HepG2 (cell line): ENCODE results near the gene ACSL1. TPM values are rescaled to one million over a fixed set of nuclear protein-coding genes. Genes with fewer than 3 reads are reported as not detected.

Experiments
- ATAC-seq: fragments of 200-7000 bp; cut with Tn5 transposase; 3 replicates; pipeline ENCODE4 v1.9.1; 2020; ENCODE audit warnings: mild to moderate bottlenecking, moderate library complexity
- BruUV-seq: library from RNA; stranded (reverse); fragments of 400-500 nt; replicated peaks from 2 replicates; lab custom pipeline; 2021; lab: Mats Ljungman, UMichigan
- CTCF ChIA-PET: fragments of 300-600 bp; formaldehyde crosslinking; extraction: SDS; loops from one replicate; lab custom pipeline; 2021; ENCODE audit warnings: low total read pairs, inconsistent platforms, low intra/inter-chr PET ratio; lab: Yijun Ruan, JAX
- POLR2A ChIA-PET: fragments of 350-600 bp; sonication (Branson Sonifier 250); formaldehyde crosslinking; loops from one replicate; lab custom pipeline; 2020; ENCODE audit warnings: antibody characterized with exemption, inconsistent platforms; lab: Yijun Ruan, JAX
- DNase-seq: peaks from one replicate; pipeline ENCODE4 v3.0.0-alpha.2; 2015; ENCODE audit warnings: low spot score
- FAIRE-seq: peaks from 3 replicates; lab custom pipeline; 2011; peaks lifted over from hg19 to GRCh38; lab: Jason Lieb, UNC
- H2AFZ ChIP-seq: one replicate; pipeline ENCODE4 v1.6.1; 2011; ENCODE audit warnings: low read length, inconsistent platforms
- H3K27ac ChIP-seq: fragments of 300-600 bp; 3 replicates; pipeline ENCODE4 v1.8.0; 2011; ENCODE audit warnings: mixed run types, mild to moderate bottlenecking, mixed read lengths, low read length, inconsistent platforms; ENCODE audit not compliant: insufficient read depth; ENCODE audit errors: extremely low read length
- H3K27me3 ChIP-seq, 2 experiments: fragments of 200-600 bp in 1 of 2; 2 replicates in 1 of 2; 3 replicates in 1 of 2; pipeline versions ENCODE4 v1.6.0 to v1.8.0; 2011; ENCODE audit warnings: low read length in 2 of 2, mild to moderate bottlenecking in 2 of 2, moderate library complexity in 2 of 2, inconsistent platforms in 1 of 2; ENCODE audit not compliant: insufficient read depth in 2 of 2, control insufficient read depth in 1 of 2
- H3K36me3 ChIP-seq, 2 experiments: fragments of 200-600 bp in 1 of 2; replicated peaks in 1 of 2; 2 replicates in 1 of 2; 3 replicates in 1 of 2; pipeline versions ENCODE4 v1.5.1 to v1.8.0; 2011; ENCODE audit warnings: low read length in 2 of 2, inconsistent platforms in 1 of 2; ENCODE audit not compliant: insufficient read depth in 2 of 2, control insufficient read depth in 1 of 2
- H3K4me1 ChIP-seq: 2 replicates; pipeline ENCODE4 v1.5.1; 2012; ENCODE audit warnings: low read length, inconsistent platforms; ENCODE audit not compliant: insufficient read depth
- H3K4me2 ChIP-seq: 2 replicates; pipeline ENCODE4 v1.6.0; 2011; ENCODE audit warnings: low read depth, low read length, inconsistent platforms
- H3K4me3 ChIP-seq, 3 experiments: fragments of 200-600 bp in 1 of 3; sonication (generic), shearing (Covaris generic) in 1 of 3; replicated peaks in 1 of 3; 2 replicates each; pipeline ENCODE4 v1.5.1; 2011 to 2016; ENCODE audit warnings: low read length in 3 of 3, inconsistent platforms in 2 of 3, low read depth in 2 of 3, mild to moderate bottlenecking in 2 of 3, control low read depth in 1 of 3, mixed read lengths in 1 of 3; ENCODE audit not compliant: insufficient read depth in 1 of 3
- H3K79me2 ChIP-seq: one replicate; pipeline ENCODE4 v1.6.1; 2011; ENCODE audit warnings: low read length, inconsistent platforms; ENCODE audit not compliant: insufficient read depth
- H3K9ac ChIP-seq: 2 replicates; pipeline ENCODE4 v1.6.0; 2011; ENCODE audit warnings: mild to moderate bottlenecking, low read depth, low read length, inconsistent platforms; ENCODE audit not compliant: insufficient read depth
- H3K9me3 ChIP-seq: 2 replicates; pipeline ENCODE4 v1.5.1; 2012; ENCODE audit warnings: mild to moderate bottlenecking, low read length
- H4K20me1 ChIP-seq: 2 replicates; pipeline ENCODE4 v1.6.0; 2011; ENCODE audit warnings: inconsistent platforms, mild to moderate bottlenecking, low read length, moderate library complexity; ENCODE audit not compliant: insufficient read depth
- ARID2 ChIP-seq: sonication (generic); formaldehyde crosslinking; IDR thresholded peaks from 2 replicates; pipeline ENCODE4 v1.8.1; 2022; ENCODE audit warnings: mild to moderate bottlenecking, missing genetic modification reagents, borderline replicate concordance
- ARNTL ChIP-seq: sonication (generic); formaldehyde crosslinking; IDR thresholded peaks from 2 replicates; pipeline ENCODE4 v1.4.0; 2020; ENCODE audit warnings: mild to moderate bottlenecking, missing genetic modification reagents
- ISX ChIP-seq: sonication (generic); formaldehyde crosslinking; conservative IDR thresholded peaks from 2 replicates; pipeline ENCODE4 v1.5.0; 2020; ENCODE audit warnings: missing genetic modification reagents
- NFYC ChIP-seq: IDR thresholded peaks from 2 replicates; pipeline ENCODE4 v1.6.1; 2016; ENCODE audit warnings: missing genetic modification reagents, missing compliant biosample characterization
- NR2F6 ChIP-seq, 2 experiments: IDR thresholded peaks; 2 replicates each; pipeline ENCODE4 v1.6.1; 2016; ENCODE audit warnings: antibody characterized with exemption in 1 of 2, mild to moderate bottlenecking in 1 of 2
- RFXAP ChIP-seq: sonication (generic); formaldehyde crosslinking; IDR thresholded peaks from 2 replicates; pipeline ENCODE4 v1.4.0; 2020; ENCODE audit warnings: missing genetic modification reagents, borderline replicate concordance
- RNF219 ChIP-seq: sonication (generic); formaldehyde crosslinking; IDR thresholded peaks from 2 replicates; pipeline ENCODE4 v1.5.0; 2020; ENCODE audit warnings: mild to moderate bottlenecking, missing genetic modification reagents
- SIX4 ChIP-seq: sonication (generic); formaldehyde crosslinking; IDR thresholded peaks from 2 replicates; pipeline ENCODE4 v1.4.0; 2020; ENCODE audit warnings: missing genetic modification reagents
- STAT5B ChIP-seq: sonication (generic); formaldehyde crosslinking; IDR thresholded peaks from 2 replicates; pipeline ENCODE4 v1.4.0; 2020; ENCODE audit warnings: missing genetic modification reagents
- TFE3 ChIP-seq: IDR thresholded peaks from 2 replicates; pipeline ENCODE4 v1.6.1; 2016
- THRA ChIP-seq: sonication (generic); formaldehyde crosslinking; IDR thresholded peaks from 2 replicates; pipeline ENCODE4 v1.4.0; 2020; ENCODE audit warnings: missing genetic modification reagents, borderline replicate concordance
- THYN1 ChIP-seq: sonication (generic); formaldehyde crosslinking; IDR thresholded peaks from 2 replicates; pipeline ENCODE4 v1.8.1; 2023; ENCODE audit warnings: low read depth, mild to moderate bottlenecking, moderate library complexity, missing genetic modification reagents, borderline replicate concordance
- ZBTB7A ChIP-seq: sonication (generic); formaldehyde crosslinking; IDR thresholded peaks from 2 replicates; pipeline ENCODE4 v1.8.0; 2022; ENCODE audit warnings: mild to moderate bottlenecking, missing genetic modification reagents
- WGBS: methylation state at CpG from one replicate; pipeline ENCODE4 v1.1.6; 2017; ENCODE audit warnings: low lambda C conversion rate; 5-methylcytosine and 5-hydroxymethylcytosine counted together
- in situ Hi-C: cut with HindIII; loops from 2 replicates; pipeline ENCODE4 v1.10.0; 2017; ENCODE audit warnings: low pct_unique_long_range_greater_than_20kb; ENCODE audit not compliant: extremely low pct_ligation_motif_present
- intact Hi-C: fragments of 100-400 bp; cut with micrococcal nuclease; formaldehyde crosslinking; loops from one replicate; pipeline ENCODE4 v1.10.0; 2022; ENCODE audit not compliant: unreplicated experiment
- polyA plus RNA-seq, 8 experiments: library from polyadenylated mRNA; depleted of rRNA in 3 of 8; stranded (reverse) in 7 of 8; unstranded in 1 of 8; fragments of >200 nt; fragmentation: Illumina TruSeq in 4 of 8; extraction: Trizol in 4 of 8; gene quantifications; 2 replicates each; pipeline versions ENCODE4 v1.2.1 to v1.2.3, GENCODE V29; 2011 to 2016; ENCODE audit warnings: low read depth in 4 of 8, missing spikeins in 1 of 8, mixed read lengths in 1 of 8; ENCODE audit not compliant: insufficient read depth in 1 of 8
- total RNA-seq, 5 experiments: library from RNA; depleted of rRNA; stranded (reverse); fragments of >200 nt; fragmentation: Illumina TruSeq; extraction: Trizol; gene quantifications; 2 replicates each; pipeline ENCODE4 v1.2.3, GENCODE V29; 2016; ENCODE audit warnings: low read depth in 1 of 5

Gene ACSL1
- total and polyA plus RNA-seq, 2 of the 13 experiments (the other 11 are each of a cell fraction or from before 2014, with no cell fraction given): 10.0 to 29.8 TPM

- 91% methylated on average over 4 of the region's 4 CpGs for WGBS
- no peaks in the 10 kb centered on the region for H3K36me3 ChIP-seq
- intact Hi-C loops: no loop called here
- H3K4me2 ChIP-seq: no peak overlapping the region
- H3K9me3 ChIP-seq: no peaks in the 10 kb centered on the region
- H3K79me2 ChIP-seq: peaks cover 6% of the 10 kb centered on the region
- H2AFZ ChIP-seq: no peak overlapping the region
- peaks cover 72% of the 10 kb centered on the region for H3K4me1 ChIP-seq
- POLR2A ChIA-PET: no interaction called here
- BruUV-seq: no TSS peak
- FAIRE-seq (no peak), ATAC-seq (no peak)
- H4K20me1 ChIP-seq: 0 out of 2 replicates have a peak, but pooled peaks cover 4% of the 10 kb centered on the region
- in situ Hi-C loops: no loop called here
- H3K27me3 ChIP-seq: no peaks in the 10 kb centered on the region
- no peak overlapping the region for H3K9ac ChIP-seq
- H3K4me3 ChIP-seq: no peak overlapping the region
- H3K27ac ChIP-seq: no peak overlapping the region
- CTCF ChIA-PET: no interaction called here
- TF ChIP-seq STAT5B (CRISPR knock-in tag) (no peak), SIX4 (CRISPR knock-in tag) (no peak)
- TF ChIP-seq, all 625 proteins: peak for 0
- DNase-seq: no peak
These were observed 7.6 kb downstream of the ACSL1 start for GRCh38 chr4:184818216-184818564.

GRCh38 chr4:184817494-184818215, 8.1 kb downstream of the ACSL1 start:
- H3K4me1 ChIP-seq: peaks cover 72% of the 10 kb centered on the region
- WGBS: 90% methylated on average over 5 of the region's 11 CpGs
- ATAC-seq: no peak
- no peak for FAIRE-seq
- no peak overlapping the region for H3K4me2 ChIP-seq
- intact Hi-C loops: no loop called here
- no peak overlapping the region for H2AFZ ChIP-seq
- no peak overlapping the region for H3K4me3 ChIP-seq
- no peaks in the 10 kb centered on the region for H3K27me3 ChIP-seq
- ChIA-PET CTCF (no interaction called here), POLR2A (no interaction called here)
- no peaks in the 10 kb centered on the region for H3K36me3 ChIP-seq
- BruUV-seq: no TSS peak
- no peak overlapping the region for H3K9ac ChIP-seq
- DNase-seq: no peak
- no peaks in the 10 kb centered on the region for H3K9me3 ChIP-seq
- H3K27ac ChIP-seq: no peak overlapping the region
- in situ Hi-C loops: no loop called here
- 0 out of 2 replicates have a peak, but pooled peaks cover 4% of the 10 kb centered on the region for H4K20me1 ChIP-seq
- H3K79me2 ChIP-seq: peaks cover 6% of the 10 kb centered on the region
- TF ChIP-seq ARID2 (CRISPR knock-in tag): no peak
- TF ChIP-seq THRA (CRISPR knock-in tag): no peak
- TF ChIP-seq ARNTL (CRISPR knock-in tag): no peak
- no peak for TF ChIP-seq RNF219 (CRISPR knock-in tag)
- no peak for TF ChIP-seq ISX
- no peak for TF ChIP-seq THYN1 (CRISPR knock-in tag)
- TF ChIP-seq NFYC: no peak
- no peak for TF ChIP-seq ZBTB7A (CRISPR knock-in tag)
- no peak for TF ChIP-seq RFXAP (CRISPR knock-in tag)
- no peak for TF ChIP-seq TFE3 (CRISPR knock-in tag)
- TF ChIP-seq NR2F6 (IDR thresholded peaks at IDR 0.05): no peak
- TF ChIP-seq NR2F6 (CRISPR knock-in tag; IDR thresholded peaks at IDR 0.05): no peak
